Stimulated activated CD4-positive, alpha-beta T cell treated with anti-CD3 and anti-CD28 coated beads, Interleukin-4, amount 100 ng/mL, for 4 hours (primary cell): ENCODE data around the gene CNP.

ENCODE experiments used
- DNase-seq, 2 experiments: peaks; one replicate each; pipeline ENCODE4 v3.0.0-alpha.2; 2020

The CNP gene

DNA sequence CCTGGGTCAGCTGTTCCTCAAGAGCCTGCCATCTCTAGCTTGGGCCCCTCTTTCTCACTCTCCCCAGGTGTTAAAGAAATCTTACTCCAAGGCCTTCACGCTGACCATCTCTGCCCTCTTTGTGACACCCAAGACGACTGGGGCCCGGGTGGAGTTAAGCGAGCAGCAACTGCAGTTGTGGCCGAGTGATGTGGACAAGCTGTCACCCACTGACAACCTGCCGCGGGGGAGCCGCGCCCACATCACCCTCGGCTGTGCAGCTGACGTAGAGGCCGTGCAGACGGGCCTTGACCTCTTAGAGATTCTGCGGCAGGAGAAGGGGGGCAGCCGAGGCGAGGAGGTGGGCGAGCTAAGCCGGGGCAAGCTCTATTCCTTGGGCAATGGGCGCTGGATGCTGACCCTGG, 6.8 kb downstream of the CNP start:
- DNase-seq: no peak

DNA sequence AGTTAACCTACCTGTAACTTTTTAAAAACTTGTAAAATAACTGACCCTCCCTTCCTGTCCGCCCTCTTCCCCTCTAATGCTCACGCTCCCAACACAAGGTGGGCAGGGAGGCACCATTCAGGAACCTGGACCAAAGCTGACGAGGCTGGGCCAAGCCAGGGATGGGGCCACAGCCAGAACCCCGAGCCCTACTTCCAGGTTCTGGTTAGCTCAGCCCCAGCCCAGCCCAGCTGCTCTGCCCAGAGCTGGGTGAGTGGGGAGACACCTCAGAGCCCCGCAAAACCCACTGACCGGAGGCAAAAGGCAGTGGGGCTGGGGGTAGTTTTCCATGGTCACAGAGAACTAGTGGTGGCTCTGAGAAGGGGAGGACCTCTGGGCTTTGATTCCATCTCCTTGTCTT, 7.4 kb downstream of the CNP start:
- no peak for DNase-seq

DNA sequence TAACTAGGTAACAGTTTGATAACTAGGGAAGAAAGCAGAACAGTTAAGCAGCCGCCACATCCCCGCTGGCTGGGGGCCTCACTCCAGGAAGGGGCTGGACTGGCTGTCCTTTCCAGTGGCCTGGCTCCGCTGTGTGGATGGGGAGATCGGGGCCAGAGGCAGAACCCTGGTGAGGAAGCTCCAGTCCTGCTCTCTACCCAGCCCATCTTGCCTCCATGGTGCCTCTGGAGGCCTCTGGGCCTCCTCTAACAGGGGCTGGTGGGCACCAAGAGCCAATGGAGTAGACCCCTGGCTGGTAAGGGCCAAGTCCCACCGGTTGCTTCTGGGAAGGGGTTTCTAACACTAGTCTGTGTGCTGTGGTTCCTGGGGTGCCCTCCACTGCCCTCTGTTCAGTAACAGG, 8.1 kb downstream of the CNP start:
- DNase-seq: no peak

DNA sequence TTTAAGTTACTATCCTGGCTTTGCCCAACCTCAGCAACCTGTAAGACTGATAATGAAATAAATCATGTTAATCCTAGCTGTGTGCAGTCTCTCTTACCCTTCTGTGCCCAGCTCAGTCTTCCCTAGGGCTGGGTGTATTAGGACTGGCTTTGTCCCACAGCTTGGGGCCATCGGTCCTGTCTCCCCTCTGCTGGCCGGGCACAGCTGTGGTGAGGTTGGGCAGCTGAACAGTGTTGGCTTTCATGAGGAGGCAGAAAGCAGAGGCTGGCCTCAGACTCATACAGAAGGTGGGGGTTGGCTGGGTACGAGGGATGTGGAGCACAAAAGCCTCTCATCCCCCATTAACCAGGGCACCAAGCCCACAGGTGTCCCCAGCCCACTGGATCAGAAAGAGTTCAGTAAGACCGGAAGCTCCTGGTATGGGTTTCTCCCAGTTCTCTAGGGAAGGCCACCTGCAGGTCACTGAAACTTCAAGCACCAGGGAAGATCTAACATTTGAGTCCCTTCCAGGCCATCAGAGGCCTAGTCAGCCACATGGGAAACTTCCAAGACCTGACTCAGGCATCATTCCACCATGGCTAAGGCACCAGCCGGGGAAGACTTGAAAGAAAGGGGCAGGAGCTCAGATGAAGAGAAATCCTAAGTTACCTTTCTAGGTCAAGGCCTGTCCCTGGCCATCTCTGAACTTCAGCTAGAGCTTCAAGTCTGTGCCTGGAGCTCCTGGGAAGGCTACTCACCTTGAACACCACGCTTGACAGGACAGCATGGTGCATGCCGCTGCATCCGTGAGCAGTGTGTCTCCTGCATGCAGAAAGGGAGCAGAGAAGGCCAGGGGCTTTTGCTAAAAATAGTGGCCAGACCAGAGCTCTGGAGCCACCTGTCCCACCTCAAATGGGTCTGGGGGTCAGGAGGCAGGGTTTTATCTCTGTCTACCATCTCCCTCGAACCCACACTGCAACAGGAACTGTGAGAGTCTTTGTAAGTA, 8.8 kb downstream of the CNP start:
- DNase-seq: no peak

DNA sequence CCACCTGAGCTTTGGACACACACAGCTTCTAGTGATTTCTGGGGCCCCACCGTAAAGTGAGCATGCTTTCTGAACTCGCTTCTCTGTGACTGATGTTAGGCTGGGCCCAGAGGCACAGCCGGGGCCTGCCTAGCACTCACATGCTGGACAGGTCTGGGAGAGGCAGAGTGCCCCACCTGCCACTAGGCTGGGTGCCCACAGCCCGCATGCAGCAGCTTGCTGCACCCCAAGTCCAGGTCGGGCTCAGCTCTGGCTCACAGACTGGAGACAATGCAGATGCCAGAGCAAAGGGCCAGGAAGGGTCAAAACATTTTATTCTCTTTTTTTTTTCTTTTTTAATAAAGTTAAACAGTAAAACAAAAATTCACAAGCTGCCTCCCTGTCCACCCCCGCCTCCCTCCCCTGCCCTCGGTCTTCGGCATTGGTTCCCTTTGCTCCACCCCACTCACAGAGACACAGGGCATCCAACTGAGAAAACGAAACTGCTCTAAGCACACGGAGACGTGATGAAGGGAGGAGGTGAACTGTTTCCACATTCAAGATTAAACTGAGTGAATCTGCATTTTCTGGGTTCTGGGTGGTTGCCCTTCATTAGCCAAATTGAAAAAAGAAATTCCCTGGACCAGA, 9.7 kb downstream of the CNP start:
- DNase-seq: no peak

DNA sequence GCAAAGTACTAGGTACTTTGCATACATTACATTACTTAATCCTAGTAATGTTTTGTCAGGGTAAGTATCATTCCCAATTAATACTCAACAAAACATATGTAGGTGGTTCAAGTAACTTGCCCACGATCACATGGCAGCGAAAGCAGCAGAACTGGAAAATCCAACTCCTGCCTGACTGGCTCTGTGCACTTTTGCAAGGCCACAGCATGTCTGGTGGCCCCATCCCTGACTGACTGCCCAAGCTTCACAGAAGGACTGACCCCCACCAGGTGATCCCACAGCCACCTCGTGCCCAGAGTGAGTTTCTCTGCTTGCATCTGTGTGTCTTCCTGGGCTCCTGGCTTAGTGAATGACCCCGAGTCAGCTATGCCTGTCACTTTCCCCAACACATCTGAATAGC, 11.4 kb downstream of the CNP start:
- DNase-seq: no peak

DNA sequence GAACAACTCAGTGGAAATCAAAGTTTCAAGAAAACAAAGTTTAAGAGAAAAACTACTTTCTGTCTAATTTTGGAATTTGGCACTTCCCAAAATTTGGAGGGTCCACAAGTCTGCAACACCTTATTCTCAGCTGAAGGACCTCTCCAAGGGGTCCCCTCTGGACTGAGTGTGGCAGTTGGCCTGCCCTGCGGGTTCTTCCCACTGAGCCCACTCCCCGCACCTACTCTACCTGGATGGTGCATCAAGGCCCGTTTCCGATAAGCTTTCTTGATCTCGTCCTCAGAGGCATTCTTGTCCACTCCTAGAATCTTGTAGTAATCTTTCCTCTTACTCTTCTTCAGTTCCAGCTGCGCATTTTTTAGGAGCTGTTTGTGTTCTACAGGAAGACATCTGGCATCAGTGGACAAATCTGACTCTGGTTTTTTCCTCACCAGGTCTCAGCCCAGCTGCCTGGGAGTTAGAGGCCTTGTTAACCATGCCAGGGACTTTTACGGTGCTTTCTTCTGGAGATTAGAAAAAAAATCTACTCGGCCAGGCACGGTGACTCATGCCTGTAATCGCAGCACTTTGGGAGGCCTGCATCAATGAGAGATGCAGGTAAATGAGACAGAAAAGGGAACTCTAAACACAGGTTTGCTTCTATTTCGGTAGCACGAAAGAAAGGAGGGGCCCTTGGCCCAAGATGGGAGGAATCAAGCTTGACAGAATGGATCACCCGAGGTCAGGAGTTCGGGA, 15.6 kb downstream of the CNP start:
- DNase-seq: no peak

DNA sequence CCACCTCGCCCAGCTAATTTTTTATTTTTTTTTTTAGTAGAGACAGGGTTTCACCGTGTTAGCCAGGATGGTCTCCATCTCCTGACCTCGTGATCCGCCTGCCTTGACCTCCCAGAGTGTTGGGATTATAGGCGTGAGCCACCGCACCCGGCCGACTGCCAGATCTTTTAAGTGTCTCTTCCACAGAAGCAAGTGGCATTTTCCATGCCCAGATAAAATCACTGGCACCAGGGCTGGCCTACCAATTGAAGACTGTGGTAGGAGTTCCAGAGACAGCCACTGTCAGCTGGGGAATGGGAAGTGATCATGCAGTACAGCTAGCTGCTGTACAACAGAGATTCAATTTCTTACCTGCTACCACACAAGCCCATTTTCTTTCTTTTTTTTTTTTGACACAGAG, 17.9 kb downstream of the CNP start:
- no peak for DNase-seq

DNA sequence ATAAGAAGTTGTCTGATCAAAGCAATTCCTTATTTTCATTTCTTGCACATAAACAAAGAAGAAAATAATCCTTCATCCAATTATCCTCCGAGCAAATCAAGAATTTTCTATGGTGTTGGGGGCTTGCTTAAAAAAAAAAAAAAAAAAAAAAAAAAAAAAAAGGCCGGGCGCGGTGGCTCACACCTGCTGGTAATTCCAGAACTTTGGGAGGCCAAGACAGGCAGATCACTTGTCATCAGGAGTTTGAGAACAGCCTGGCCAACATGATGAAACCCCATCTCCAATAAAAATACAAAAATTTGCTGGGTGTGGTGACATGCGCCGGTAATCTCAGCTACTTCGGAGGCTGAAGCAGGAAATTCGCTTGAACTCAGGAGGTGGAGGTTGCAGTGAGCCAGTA, 19.3 kb downstream of the CNP start:
- DNase-seq: no peak

DNA sequence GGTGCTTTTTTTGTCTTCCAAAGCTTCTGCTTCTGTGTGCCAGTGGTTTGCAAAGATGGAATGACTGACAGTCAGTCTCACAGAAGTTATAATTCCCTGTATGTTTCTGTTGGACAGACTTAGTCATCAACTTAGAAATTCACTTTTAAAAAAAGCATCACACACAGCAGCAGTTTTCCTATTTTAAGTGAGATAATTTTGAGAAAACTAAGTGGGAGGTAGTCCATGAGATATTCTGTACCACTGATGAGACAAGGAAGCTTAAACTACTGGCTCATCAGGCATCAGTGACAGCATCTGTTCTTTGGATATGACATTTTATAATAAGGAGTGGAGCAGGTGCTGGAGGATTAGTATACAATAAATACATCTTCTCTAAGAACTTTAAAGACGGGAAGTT, 20.0 kb downstream of the CNP start:
- no peak for DNase-seq

DNA sequence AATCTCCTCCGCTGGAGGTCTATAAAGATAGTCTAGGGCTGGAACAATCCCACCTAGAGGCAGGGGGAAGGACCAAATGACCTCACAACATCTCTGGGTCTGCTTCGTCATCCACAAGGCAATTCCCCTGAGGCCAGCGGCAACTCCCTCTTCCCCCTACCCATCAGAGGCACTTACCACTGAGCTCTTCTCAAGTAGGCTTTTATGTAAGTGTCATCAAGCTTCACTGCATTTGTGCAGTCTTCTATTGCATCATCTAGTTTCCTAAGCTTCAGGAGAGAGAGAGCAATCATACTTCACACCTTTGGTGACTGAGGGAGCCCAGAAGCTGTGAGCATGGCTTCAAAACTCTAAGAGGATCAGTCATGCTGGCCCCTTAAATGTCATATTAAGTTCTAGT, 21.0 kb downstream of the CNP start:
- no peak for DNase-seq

DNA sequence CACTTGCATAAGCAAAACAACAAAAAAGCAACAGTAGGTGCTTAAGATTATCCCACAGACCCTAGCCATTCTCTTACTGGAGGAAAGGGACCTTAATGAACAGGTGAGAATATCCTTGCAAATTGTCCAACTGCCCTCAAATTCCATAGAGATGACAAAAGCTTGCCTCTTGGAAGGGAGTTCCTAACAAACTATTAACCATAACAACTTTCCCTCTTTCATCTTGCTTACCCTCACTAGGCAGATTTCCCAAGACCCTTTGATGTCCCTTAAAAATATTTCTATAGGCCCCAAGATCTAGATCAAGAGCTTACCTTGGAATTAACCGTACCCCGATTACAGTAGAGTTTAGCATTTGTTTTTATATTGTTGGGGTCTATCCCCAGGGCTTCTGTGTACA, 21.8 kb downstream of the CNP start:
- DNase-seq: no peak

DNA sequence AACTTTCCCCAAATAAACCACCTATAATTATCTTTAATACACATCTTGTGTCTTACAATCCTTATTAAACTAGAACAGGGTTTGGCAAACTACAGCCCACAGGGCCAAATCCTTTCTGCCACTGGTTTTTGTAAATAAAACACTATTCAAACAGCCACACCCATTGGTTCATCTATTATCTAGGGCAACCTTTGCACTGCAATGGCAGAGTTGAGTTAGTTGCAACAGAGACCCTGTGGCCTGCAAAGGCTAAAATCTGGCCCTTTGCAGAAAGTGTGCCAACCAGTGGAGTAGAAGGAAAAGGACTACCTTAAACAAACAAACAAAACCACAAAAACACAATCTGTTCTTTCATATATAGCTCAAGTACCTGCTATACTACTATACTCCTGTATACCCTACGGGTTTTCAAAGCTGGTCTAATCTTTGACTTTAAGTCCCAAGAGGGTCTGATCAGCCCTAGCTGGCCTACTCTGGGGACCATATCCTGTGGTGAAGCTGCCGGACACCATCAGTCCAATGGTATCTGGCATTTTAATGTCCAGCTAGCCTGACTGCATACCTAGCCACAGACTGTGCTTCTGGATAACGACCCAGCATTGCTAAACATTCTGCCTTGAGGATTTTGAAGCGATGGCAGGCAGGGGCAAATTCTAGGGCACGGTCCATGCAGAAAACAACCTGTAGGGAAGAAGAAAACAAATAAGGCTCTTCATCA, 23.3 kb downstream of the CNP start:
- no peak for DNase-seq

DNA sequence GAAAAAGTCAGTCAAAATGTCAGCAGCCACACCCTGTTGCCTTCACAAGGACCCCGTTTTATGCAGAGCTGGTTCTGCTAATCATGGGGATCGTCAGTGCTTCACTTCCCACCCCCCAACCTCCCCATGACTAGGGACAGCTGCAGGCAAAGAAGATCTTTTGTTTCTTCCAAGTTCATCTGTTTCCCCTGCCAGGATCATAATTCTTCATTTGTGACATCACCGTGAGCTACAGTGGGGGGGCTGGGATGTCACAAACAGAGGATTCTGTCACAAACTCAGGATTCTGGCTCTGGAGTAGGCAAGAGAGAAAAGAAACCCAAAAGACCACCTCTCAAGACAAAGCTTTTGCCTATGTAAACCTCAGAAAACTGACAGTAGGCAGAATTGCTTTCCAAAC, 26.0 kb downstream of the CNP start:
- DNase-seq: no peak

DNA sequence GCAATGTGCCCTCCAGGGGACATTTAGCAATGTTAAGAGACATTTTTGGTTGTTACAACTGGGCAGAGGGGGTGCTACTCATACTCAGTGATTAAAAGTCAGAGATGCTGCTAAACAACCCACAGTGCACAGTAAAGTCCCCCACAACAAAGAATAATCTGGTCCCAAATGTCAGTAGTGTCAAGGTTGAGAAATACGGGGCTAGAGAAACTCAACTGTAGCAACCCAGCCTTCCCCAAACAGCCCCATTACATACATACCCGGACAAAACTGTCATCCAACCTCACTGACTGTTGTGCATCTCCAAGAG, 30.2 kb downstream of the CNP start:
- DNase-seq: no peak

DNA sequence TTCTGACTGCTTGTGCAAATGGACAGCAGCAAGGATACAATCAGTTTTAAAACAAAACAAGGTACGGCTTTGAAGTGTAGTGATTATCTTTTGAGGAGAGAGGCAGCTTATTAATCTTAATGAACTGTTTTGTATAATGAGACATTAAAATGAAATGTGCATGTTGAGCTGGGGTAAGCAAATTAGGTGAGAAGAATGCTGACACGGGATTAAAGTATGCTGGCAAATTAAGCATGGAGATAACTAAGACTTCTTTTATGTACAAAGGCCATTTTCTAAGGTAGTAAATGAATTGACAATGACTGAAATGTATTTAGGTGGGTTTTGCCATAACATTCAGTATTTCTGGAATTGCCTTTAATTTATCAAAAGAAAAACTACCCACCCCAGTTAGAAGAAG, 31.9 kb downstream of the CNP start:
- no peak for DNase-seq

DNA sequence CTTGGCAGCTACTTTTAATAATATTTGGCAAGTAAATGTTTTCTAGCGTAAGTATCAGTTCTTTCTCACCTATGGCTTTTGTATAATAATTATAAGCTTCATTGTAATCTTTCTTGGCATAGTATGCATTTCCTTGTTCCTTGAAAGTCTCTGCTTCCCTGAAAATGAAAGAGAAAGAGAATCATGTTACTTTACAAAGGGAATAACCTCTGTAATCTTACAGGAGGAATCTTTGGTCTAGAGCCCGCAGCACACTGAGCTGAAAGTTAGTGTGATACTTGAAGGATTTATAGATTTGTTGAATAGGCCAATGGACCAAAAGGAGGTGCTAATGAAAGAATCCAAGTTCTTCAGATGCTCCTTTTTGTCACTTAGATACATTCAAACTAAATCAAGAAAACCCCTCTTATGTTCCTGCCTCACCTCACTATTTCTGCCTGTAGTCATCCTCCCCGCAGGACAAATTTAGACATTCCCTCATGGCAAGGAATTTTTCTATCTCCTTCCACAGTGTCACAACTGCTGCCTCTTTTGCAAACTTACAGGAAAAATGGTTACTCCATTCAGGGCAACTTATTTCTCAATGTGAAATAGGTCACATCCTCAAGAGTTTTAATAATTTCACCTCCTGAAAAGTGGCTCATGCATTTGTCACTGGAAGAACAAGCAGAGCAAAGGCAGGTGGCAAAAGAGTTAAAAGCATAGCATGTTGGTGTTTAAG, 34.0 kb downstream of the CNP start:
- DNase-seq: no peak

DNA sequence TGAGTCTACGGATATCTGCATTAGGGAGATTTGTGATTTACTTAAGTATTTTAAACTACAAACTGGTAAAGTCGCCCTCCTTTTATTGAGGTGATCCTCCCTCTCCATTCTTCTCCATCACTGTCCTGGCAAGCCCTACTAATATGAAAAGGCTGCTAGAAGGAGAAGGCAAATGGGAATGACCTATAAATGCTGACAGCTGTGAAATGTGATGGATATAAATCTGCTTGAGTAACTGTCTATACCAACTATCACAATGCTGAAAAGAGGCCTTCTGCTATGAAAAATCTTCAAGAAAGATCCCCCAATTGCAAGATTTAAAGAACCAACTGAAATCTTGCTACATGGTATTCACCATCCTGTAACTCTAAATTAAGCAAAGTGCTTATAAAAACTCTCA, 35.1 kb downstream of the CNP start:
- DNase-seq: no peak

DNA sequence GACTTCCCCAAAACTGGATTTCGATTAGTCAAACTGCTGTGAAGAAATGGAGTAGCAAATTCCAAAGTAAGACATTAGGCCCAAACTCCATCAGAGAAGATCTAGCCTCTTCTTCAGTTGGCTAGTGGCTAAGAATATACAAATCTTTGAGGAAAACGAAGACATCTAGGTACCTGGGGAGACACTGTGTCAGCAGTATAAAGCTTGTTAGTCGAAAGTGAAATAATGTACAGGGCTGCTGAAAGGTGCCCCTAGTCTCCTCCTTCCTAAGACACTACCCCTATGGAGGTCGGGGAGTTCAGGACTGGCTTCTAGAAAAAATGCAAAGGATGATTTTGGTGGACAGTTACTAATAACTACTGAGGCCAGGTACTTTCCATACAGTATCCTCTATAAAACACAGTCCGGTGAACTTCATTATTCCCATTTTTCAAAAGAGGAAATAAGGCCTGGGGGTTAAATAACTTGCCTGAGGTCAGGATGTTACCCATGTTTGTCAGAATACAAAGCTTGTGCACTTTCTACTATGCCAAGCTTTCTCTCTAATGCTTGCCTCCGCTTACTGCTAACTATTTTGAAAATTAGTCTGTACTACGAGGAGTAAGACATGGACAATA, 35.7 kb downstream of the CNP start:
- DNase-seq: no peak

DNA sequence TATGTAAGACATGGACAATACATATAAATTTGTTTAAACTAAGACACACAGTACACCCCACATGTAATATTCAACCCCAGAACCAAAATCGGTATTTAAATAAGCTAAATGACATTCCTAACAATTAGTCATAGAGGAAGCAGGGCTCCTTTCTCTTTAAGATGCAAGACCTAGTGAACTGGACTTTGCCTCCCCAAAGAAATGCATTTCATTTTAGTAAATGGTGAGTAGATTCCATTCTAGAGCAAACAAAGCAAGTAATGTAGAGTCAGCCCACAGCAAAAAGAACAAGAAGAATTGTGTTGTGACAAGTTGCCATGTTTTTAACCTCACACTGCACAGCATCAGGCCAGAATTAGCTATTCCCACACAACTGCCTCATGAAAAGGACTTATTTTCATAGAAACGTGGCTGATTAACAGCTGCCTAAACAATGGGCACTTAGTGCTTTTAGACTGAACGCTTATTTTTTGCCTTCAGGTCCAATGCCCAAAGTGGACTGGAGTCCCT, 36.3 kb downstream of the CNP start:
- DNase-seq: no peak

DNA sequence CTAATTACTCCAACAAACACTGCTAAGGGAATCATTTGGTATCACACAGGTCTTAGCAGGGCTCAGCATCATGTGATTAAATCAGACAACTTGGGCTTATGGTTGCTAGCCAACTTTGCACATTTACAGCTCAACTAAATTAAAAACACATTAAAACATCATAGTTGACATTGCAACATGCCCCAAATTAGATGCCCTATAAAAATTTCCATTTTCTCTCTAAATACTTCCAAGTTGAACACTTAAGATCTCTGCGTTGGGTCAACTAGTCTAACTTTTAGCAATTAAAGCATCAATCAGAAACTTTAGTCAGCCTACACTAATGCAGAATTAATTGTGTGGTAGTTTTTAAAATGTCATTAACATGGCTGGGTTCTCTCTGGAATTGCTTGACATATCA, 38.6 kb downstream of the CNP start:
- no peak for DNase-seq

DNA sequence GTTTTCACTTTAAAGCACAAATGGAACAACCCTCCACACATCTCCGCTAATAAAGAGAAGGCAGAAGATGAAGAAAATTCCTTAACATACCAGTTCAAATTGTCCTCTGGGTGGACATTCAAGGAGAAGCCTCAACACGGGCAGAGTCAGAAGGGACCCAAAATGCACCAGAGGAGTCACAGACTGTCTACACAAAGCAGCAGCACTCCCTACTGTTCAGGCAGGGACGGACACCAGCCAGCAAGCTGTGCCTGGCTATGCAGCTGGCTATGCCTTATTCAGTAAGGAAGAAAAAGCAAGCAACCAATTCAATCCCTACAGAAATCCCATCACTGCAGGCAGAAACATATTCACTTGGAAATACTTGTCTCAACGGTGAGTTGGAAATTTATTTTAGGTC, 42.6 kb downstream of the CNP start:
- DNase-seq: no peak
